Bronchial epithelial cell (primary cell): ENCODE results near the gene KREMEN2. TPM values are rescaled to one million over a fixed set of nuclear protein-coding genes. Genes with fewer than 3 reads are reported as not detected.

Experiments used
- DNase-seq: peaks from one replicate; pipeline ENCODE4 v3.0.0-alpha.2; 2010; ENCODE audit warnings: low read depth
- FAIRE-seq: peaks from 2 replicates; lab custom pipeline; 2011; peaks lifted over from hg19 to GRCh38; lab: Jason Lieb, UNC
- H3K27me3 ChIP-seq: 2 replicates; pipeline ENCODE4 v1.5.1; 2011; ENCODE audit warnings: low read length; ENCODE audit not compliant: control insufficient read depth, insufficient read depth
- H3K36me3 ChIP-seq: 2 replicates; pipeline ENCODE4 v1.5.1; 2011; ENCODE audit warnings: low read length; ENCODE audit not compliant: control insufficient read depth, insufficient read depth
- H3K4me3 ChIP-seq: 2 replicates; pipeline ENCODE4 v1.5.1; 2011; ENCODE audit warnings: mild to moderate bottlenecking, low read depth, low read length, control low read depth
- total RNA-seq: library from RNA; depleted of rRNA; stranded (reverse); fragments of >200 nt; gene quantifications from 2 replicates; pipeline ENCODE4 v1.2.1, GENCODE V29; 2014
- TF ChIP-seq, protein P1 (sequence below): IDR thresholded peaks from 2 replicates; pipeline ENCODE4 v1.5.1; 2011; ENCODE audit warnings: mild to moderate bottlenecking, moderate library complexity, low read length, control low read depth, inconsistent platforms; ENCODE audit not compliant: insufficient read depth, severe bottlenecking

KREMEN2 gene, protein sequence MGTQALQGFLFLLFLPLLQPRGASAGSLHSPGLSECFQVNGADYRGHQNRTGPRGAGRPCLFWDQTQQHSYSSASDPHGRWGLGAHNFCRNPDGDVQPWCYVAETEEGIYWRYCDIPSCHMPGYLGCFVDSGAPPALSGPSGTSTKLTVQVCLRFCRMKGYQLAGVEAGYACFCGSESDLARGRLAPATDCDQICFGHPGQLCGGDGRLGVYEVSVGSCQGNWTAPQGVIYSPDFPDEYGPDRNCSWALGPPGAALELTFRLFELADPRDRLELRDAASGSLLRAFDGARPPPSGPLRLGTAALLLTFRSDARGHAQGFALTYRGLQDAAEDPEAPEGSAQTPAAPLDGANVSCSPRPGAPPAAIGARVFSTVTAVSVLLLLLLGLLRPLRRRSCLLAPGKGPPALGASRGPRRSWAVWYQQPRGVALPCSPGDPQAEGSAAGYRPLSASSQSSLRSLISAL
- total RNA-seq, result 1.1 and 1.2 TPM in 2 replicates

DNA sequence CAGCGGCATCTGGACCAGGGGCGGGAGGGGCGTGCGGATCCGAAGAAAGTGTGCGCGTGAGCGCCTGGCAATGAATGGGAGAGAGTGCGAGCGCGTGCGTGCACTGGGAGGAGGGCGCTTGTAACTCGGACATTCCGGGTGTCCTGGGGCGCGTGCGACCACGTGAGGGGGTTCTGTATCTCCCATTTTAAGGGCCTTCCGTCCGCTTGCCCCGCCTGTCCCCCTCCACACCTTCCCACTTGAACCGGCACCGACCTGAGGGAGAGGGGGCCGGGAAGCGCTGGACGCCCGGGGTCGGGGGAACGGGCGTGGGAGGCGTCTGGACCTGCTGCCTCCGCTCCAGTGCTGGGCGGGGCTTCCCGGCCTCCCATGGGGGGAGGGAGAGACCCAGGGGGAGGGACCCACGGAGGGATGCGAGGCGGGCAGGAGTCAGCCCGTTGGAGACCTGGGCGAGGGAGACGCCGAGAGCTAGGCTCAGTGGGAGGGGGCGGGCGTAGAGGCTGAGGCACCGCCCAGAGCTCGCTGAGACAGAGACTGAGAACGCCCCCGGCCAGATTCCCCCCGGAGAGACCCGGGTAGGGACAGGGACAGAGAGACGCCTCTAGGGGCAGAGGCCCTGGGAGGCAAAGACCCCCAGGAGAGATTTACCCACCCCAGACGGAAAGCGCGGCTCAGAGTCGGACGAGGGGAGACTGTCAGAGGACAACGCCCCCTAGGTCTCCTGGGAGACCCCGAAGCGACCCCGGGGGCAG lies at the start of gene KREMEN2:
Gene KREMEN2 (plus strand): TSS at position 553 of the 752 bp plus-strand sequence. CDS start 246 bp downstream, outside the sequence.
- TF ChIP-seq, protein P1, sequence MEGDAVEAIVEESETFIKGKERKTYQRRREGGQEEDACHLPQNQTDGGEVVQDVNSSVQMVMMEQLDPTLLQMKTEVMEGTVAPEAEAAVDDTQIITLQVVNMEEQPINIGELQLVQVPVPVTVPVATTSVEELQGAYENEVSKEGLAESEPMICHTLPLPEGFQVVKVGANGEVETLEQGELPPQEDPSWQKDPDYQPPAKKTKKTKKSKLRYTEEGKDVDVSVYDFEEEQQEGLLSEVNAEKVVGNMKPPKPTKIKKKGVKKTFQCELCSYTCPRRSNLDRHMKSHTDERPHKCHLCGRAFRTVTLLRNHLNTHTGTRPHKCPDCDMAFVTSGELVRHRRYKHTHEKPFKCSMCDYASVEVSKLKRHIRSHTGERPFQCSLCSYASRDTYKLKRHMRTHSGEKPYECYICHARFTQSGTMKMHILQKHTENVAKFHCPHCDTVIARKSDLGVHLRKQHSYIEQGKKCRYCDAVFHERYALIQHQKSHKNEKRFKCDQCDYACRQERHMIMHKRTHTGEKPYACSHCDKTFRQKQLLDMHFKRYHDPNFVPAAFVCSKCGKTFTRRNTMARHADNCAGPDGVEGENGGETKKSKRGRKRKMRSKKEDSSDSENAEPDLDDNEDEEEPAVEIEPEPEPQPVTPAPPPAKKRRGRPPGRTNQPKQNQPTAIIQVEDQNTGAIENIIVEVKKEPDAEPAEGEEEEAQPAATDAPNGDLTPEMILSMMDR, result no peak
- DNase-seq, result peak; percentile 34
- Histone ChIP-seq H3K27me3 (no peaks in the 10 kb centered on the region), H3K36me3 (no peaks in the 10 kb centered on the region), H3K4me3 (peak within 1 kb of the TSS; percentile 44)
- no peak for FAIRE-seq

DNA sequence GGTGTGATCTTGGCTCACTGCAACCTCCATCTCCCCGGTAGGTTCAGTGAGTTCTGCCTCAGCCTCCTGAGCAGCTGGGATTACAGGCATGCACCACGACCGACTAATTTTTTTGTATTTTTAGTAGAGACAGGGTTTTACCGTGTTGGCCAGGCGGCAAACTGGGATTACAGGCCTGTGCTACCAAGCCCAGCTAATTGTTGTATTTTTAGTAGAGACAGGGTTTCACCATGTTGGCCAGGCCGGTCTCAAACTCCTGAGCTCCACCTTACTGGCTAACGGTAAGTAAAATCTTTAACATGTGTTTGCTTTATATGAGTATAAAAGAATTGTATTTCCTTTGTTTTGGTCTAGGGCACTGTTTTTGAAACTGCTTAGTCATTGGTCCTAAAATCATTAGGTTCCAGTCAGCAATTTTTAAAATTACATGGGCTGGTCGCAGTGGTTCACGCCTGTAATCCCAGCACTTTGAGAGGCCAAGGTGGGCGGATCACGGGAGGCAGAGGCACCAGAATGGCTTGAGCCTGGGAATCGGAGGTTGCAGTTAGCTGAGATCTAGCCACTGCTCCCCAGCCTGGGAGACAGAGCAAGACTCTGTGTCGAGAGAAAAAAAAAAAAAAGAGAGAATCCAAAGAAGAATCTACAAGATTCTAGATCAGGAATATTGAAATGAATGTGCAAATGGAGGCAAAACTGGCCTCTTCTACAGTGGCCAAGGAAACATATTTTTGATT lies 48.7 kb upstream of the KREMEN2 start:
- TF ChIP-seq, protein P1, result no peak
- no peak for DNase-seq
- H3K36me3 ChIP-seq, result peaks cover 8% of the 10 kb centered on the region
- H3K4me3 ChIP-seq, result no peak overlapping the region
- no peaks in the 10 kb centered on the region for H3K27me3 ChIP-seq
- no peak for FAIRE-seq

DNA sequence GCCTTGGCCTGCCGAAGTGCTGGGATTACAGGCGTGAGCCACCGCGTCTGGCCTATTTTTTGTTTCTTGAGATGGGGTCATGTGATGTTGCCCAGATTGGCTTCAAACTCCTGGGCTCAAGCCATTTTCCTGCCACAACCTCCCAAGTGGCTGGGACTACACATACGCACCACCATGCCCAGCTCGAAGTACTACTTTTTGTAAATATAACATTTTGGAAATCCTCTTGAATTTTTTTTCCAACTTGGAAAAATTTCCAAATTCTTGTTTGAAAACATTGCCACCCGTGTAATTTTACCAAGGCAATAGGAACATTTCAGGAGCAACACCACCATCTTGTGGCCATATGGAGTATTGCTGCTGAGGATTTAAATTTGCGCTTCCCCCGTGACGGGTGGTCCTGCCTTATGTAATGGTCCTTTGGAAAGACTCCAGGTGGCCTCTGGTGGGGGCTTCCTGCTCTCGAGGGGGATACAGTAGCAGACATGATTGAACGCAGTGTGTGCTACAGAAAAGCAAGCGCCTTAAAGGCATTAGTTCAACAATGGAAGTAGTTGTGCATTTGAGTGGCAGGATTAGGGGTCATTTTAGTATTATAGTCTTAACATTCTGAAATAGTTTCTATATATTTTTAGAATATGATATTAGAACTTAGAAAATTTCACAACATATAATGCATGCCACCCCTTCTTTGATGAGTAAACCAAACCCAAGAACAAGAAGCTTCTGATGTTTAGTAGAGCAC lies 44.4 kb upstream of the KREMEN2 start:
- TF ChIP-seq, protein P1, result peak; percentile 65
- Histone ChIP-seq H3K36me3 (peaks cover 7% of the 10 kb centered on the region), H3K27me3 (no peaks in the 10 kb centered on the region), H3K4me3 (no peak overlapping the region)
- peak; percentile 57 for DNase-seq
- no peak for FAIRE-seq

DNA sequence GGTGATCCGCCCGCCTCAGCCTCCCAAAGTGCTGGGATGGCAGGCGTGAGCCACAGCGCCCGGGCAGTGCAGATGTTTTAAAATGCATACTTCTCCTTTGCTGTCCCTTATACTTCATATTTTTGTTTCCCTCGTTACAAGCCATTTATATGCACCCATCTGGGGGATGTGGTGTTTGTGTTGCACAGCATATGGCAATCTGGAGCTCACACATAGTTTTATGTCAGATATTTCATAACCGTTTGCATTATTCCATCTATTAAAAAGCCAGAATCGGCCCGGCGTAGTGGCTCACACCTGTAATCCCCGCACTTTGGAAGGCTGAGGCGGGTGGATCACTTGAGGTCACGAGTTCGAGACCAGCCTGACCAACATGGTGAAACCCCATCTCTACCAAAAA lies 40.6 kb upstream of the KREMEN2 start:
- no peak overlapping the region for H3K4me3 ChIP-seq
- DNase-seq, result no peak

More for the DNA sequence above, 40.6 kb upstream of the KREMEN2 start:
- Histone ChIP-seq H3K36me3 (peaks cover 8% of the 10 kb centered on the region), H3K27me3 (no peaks in the 10 kb centered on the region)
- TF ChIP-seq, protein P1, result no peak
- no peak for FAIRE-seq
